ENCODE data around the gene MYOM1. TPM values are rescaled to one million over a fixed set of nuclear protein-coding genes. Genes with fewer than 3 reads are reported as not detected.

Gene MYOM1
- total RNA-seq, 1 donor from 2014 or later = 0.26 TPM

- Histone ChIP-seq H3K36me3 (ENCODE audit: control insufficient read depth, insufficient read depth, low read length) (no peaks in the 10 kb centered on the region), H3K27me3 (ENCODE audit: control insufficient read depth, insufficient read depth, low read length) (no peaks in the 10 kb centered on the region), H3K4me3 (ENCODE audit: low read depth, low read length) (no peak overlapping the region)
- no peak for TF ChIP-seq CTCF (IDR thresholded peaks at IDR 0.05; ENCODE audit: insufficient read depth, low read length, severe bottlenecking)
- peak; percentile 60 for DNase-seq (ENCODE audit: low read depth)
- FAIRE-seq = no peak
Measured at GRCh38 chr18:3236470-3236869, 16.7 kb upstream of the MYOM1 start.

GRCh38 chr18:3235846-3236245, 16.1 kb upstream of the MYOM1 start:
- Histone ChIP-seq H3K4me3 (ENCODE audit: low read depth, low read length) (no peak overlapping the region), H3K27me3 (ENCODE audit: control insufficient read depth, insufficient read depth, low read length) (no peaks in the 10 kb centered on the region), H3K36me3 (ENCODE audit: control insufficient read depth, insufficient read depth, low read length) (no peaks in the 10 kb centered on the region)
- FAIRE-seq (no peak), DNase-seq (ENCODE audit: low read depth) (no peak)
- no peak for TF ChIP-seq CTCF (IDR thresholded peaks at IDR 0.05; ENCODE audit: insufficient read depth, low read length, severe bottlenecking)

- Histone ChIP-seq H3K27me3 (ENCODE audit: control insufficient read depth, insufficient read depth, low read length) (no peaks in the 10 kb centered on the region), H3K4me3 (ENCODE audit: low read depth, low read length) (no peak overlapping the region), H3K36me3 (ENCODE audit: control insufficient read depth, insufficient read depth, low read length) (no peaks in the 10 kb centered on the region)
- TF ChIP-seq CTCF (IDR thresholded peaks at IDR 0.05; ENCODE audit: insufficient read depth, low read length, severe bottlenecking) = no peak
- FAIRE-seq (no peak), DNase-seq (ENCODE audit: low read depth) (no peak)
Measured at GRCh38 chr18:3234457-3234856, 14.7 kb upstream of the MYOM1 start.

- no peak overlapping the region for H3K4me3 ChIP-seq (ENCODE audit: low read depth, low read length)
- FAIRE-seq = no peak
- no peak for TF ChIP-seq CTCF (IDR thresholded peaks at IDR 0.05; ENCODE audit: insufficient read depth, low read length, severe bottlenecking)
- no peaks in the 10 kb centered on the region for H3K36me3 ChIP-seq (ENCODE audit: control insufficient read depth, insufficient read depth, low read length)
- no peak for DNase-seq (ENCODE audit: low read depth)
- no peaks in the 10 kb centered on the region for H3K27me3 ChIP-seq (ENCODE audit: control insufficient read depth, insufficient read depth, low read length)
Measured at GRCh38 chr18:3233433-3234168, 13.8 kb upstream of the MYOM1 start.

- no peak for FAIRE-seq
- no peak for TF ChIP-seq CTCF (IDR thresholded peaks at IDR 0.05; ENCODE audit: insufficient read depth, low read length, severe bottlenecking)
- H3K27me3 ChIP-seq (ENCODE audit: control insufficient read depth, insufficient read depth, low read length) = no peaks in the 10 kb centered on the region
- H3K4me3 ChIP-seq (ENCODE audit: low read depth, low read length) = no peak overlapping the region
- no peaks in the 10 kb centered on the region for H3K36me3 ChIP-seq (ENCODE audit: control insufficient read depth, insufficient read depth, low read length)
- DNase-seq (ENCODE audit: low read depth) = no peak
Measured at GRCh38 chr18:3233004-3233403, 13.2 kb upstream of the MYOM1 start.

Data from bronchial epithelial cell (primary cell).